Inflammatory macrophage treated with lipopolysaccharide for 1 hour (primary cell): Measurements from ENCODE around the gene ABHD15.

Source experiments
- DNase-seq, 2 donors: peaks; one replicate each; pipeline ENCODE4 v3.0.0-alpha.2; 2020 to 2022

The ABHD15 gene

GRCh38 chr17:29593591-29594518, 27.0 kb upstream of the ABHD15 start:
- no peak for DNase-seq

GRCh38 chr17:29592850-29593551, 26.2 kb upstream of the ABHD15 start, which contains the start of gene ANKRD13B:
TSS of gene ANKRD13B (plus strand) at chr17:29593132. CDS start at chr17:29593622, 490 bp downstream.
- no peak for DNase-seq

DNA sequence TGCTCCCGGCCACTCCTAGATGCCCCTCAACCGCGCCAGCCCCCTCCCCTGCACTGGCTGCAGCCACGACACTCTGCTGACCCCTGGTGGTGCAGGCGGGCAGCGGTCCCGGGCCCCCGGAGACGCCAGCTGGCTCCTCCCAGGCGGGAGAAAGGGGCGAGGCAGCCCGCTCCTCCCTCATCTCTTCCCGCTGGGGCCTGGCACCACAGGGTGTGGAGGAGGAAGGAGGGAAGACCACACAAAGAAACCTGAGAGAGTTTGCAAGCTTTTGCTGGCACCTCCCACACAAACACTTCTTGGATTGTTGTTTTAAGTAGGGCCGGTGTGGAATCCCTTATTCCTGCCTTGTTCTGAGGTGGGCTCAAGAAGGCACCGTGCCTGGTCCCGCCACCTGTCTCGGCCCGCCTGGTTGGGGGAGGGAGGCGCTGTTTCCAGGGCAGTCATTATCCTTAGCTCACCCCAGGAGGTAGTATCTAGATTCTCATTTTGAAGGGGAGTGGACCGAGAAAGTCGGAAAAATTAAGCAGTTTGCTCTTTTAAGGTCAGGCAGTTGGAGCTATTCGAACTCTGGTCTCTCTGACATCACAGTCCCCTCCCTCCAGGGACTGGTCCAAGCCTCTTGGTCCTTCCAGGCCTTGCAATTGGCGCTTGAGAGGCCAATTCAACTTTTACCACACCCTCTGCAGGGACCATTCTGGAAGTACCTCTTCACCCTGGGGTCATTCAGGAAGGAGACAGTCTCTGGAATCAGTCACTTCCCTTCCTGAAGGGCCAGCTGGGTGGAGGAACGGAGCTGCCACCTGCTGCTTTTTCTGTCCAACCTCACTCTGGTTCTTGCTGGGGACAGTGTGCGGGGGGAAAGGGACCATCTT, 25.1 kb upstream of the ABHD15 start:
- DNase-seq = peak; percentile 38 to 79

DNA sequence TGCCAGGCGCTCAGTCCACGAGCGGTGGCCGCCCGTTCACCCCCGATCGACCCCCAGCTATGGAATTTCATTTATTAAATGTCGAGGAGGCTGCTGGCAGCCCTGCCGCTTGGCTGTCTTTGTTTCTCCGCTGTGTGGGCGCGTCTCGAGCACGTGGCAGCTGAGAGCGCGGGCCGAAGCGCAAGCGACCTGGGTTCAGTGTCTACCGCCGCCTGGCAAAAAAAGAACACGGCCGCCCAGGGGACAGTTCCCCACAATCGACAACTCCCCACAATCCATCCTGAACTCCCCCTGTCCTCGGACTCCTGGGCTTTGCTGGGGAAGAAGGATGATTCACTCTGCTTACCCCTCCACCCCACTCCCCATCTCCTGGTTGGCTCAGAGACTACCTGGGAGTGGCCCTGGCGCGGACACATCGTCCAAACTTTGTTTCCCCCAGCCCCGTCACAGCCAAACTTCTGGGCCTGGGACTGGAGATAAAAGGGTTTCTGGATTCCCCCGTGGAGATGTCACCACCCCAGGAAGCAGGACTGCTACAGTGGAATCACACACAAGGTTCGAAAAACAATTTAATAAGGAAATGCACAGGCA, 24.4 kb upstream of the ABHD15 start:
- no peak for DNase-seq

GRCh38 chr17:29590411-29591145, 23.7 kb upstream of the ABHD15 start:
- DNase-seq = peak in 1 of 2 donors; percentile 43

- DNase-seq = peak; percentile 78 to 87
Observed at GRCh38 chr17:29589524-29590410, 22.9 kb upstream of the ABHD15 start, which contains the start of gene GIT1. TSS of gene GIT1 (minus strand) at chr17:29589648. CDS start at chr17:29589378, 270 bp downstream.

- no peak for DNase-seq
Observed at GRCh38 chr17:29588562-29589411, 21.9 kb upstream of the ABHD15 start.

DNA sequence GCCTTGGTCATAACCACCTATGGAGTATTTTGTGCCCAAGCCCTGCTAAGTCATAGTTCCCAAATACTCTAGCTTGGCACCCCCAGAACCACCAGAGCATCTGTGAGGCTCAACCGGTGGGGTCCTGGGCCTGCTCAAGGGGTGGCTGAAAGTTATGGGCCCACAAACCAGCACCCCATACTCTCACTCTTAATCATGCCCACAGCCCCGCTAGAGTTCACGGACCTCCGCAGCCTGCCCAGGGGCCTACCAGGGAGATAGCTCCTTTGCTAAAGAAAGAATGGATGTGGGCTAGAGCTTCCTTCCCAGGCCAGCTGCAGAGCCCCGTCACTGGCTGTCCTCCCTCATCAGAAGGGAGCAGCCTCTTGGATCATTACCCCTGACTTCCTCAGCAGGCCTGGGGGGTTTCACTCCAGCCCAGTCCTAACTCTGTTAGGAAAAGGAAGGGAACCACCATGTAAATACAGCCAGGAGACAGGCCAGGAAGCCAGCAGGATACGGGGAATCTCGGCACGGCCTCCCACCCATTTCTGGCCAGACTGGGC, 21.3 kb upstream of the ABHD15 start:
- no peak for DNase-seq

- no peak for DNase-seq
Observed at GRCh38 chr17:29587591-29587990, 20.8 kb upstream of the ABHD15 start.

DNA sequence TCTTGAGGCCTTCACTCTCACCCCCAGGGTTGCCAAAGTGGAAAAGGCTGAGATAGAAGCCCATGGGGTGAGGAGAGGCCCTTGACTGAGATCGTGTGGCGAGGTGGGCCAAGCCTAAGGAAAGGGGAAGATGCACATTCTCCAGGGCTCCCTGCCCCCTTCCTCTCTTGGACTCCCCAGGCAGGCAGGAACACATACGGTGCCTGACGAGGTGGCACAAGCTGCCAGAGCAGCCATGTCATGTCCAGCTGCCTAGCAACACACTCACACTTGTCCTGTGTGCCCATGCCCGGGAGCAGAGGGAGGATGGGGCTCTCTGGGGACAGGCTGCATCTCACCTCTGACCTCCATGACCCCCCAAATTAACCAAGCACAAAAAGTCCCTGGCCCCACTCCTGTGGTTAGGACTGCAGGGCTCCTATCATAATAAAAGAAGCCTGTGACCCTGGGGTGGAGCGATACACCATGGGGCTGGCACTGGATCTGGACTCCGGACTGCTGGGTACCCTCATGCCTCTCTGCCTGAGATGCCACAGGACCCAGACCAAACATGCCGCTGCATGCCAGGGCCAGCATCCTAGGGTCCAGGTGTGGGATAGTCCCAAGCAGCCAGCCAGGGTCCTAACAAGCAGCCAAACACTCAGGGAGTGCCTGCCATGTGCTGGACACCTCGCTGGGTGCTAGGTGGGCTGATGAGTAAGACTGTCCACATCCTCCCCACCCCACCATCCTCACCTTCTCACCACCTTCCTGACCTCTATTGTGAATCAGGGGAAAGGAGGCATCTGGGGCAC, 20.0 kb upstream of the ABHD15 start:
- DNase-seq = no peak

- DNase-seq = no peak
Observed at GRCh38 chr17:29585080-29585751, 18.4 kb upstream of the ABHD15 start.

DNA sequence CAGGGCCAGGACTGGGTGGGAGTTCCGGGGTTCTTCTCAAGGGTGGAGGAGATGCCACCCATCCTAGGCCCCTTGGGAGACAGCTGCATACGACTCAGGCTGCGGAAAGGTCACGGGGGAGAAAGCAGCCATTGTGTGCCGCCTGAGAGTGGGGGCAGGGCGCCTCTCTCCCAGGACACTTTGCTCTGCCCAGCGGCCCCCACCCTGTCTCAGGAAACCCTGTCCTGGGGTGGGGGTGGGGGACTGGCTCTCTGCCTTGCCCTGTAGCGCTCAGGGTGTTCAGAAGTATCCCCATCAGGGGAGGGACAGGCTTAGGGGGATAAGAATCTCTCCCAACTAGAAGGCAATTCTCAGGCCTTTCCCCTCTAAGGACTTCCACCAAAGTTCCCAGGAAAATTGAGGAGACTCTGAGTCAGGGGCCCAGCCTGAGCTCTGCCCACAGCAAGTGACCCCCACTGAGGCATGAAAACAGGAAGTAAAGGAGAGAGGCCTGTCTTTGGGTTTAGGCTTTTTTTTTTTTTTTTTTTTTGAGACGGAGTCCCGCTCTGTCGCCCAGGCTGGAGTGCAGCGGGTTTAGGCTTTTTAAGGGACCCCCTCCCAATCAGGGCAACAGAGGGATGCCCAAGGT, 17.7 kb upstream of the ABHD15 start:
- no peak for DNase-seq

DNA sequence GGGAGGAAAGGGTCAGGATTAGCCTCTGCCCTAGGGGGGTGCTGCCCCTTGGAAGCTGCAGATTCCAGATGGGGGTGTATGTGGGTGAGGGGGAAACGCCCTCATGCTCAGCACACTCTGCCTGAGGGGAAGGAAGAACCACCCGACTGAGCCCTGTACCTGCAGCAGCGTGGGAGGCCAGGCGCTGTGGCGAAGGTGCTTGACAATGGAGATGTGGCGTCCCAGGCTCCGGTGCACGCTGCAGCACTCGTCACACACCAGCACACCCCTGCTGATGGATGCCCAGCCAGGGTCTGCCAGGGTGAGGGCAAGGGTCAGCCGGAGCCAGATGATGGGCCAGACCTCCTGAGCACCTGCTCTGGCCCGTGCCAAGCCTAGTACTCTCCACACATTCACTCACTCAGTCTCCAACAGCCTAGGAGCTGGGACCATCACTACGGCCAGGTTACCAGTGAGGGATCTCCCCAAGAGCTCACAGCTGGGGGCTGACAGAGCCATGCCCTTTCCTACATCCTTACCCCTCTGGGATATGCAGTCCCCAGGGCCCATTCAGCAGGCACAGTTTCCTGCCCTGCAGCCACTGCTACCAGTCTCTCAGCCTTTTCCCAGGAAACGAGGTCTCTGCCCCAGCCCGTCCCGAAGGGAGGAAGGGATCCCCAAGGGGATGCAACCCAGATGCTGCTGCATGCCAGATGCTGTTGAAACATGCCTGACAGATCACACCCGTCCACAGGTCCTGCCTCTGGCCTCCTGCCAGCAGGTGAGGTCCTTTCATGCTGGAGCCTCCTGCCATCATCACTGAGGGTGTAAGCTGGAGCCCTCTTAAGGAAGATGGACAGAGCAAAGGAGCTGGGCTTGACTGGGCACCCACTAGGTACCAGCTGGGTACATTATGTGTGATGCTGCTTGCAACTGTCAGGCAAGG, 16.7 kb upstream of the ABHD15 start:
- DNase-seq = no peak

- no peak for DNase-seq
Observed at GRCh38 chr17:29582772-29583171, 15.9 kb upstream of the ABHD15 start.

GRCh38 chr17:29582254-29582765, 15.5 kb upstream of the ABHD15 start:
- DNase-seq = no peak
